Measurements from ENCODE around the gene PLAAT1.

DNA sequence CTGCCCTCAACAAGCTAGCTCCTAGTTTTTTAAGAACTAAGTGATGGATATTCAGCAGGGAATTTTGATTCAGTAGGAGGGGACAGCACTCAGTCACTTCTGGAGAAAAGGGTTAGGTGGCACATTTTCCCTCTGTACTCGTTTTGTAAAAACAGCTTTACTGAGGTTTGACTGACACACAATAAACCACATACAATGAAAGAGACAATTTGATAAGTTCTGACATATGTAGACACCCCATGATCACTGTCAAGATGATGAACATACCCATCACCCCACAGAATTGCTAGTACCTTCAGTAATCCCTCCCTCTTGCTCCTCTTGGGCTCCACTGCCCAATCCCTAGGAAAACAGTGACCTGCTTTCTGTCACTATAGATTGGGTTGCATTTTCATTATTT is 29.0 kb upstream of the PLAAT1 start:
- TF ChIP-seq GATA3 (IDR thresholded peaks at IDR 0.05; ENCODE audit: low read depth, low read length) (no peak), GATA2 (IDR thresholded peaks at IDR 0.05; ENCODE audit: low read depth, low read length) (no peak)

All from SH-SY5Y (cell line).